GM18861 (cell line): Measurements from ENCODE around the gene WBP2.
"Not testable (repeated sequence)": the region's sequence is repeated elsewhere in the genome, so short reads cannot be mapped to it uniquely, and the experiment has no call there.

ENCODE experiments used
- ATAC-seq: cut with Tn5 transposase; IDR thresholded peaks from one replicate; pipeline ENCODE4 v1.9.1; 2021; ENCODE audit not compliant: unreplicated experiment

The WBP2 gene

DNA sequence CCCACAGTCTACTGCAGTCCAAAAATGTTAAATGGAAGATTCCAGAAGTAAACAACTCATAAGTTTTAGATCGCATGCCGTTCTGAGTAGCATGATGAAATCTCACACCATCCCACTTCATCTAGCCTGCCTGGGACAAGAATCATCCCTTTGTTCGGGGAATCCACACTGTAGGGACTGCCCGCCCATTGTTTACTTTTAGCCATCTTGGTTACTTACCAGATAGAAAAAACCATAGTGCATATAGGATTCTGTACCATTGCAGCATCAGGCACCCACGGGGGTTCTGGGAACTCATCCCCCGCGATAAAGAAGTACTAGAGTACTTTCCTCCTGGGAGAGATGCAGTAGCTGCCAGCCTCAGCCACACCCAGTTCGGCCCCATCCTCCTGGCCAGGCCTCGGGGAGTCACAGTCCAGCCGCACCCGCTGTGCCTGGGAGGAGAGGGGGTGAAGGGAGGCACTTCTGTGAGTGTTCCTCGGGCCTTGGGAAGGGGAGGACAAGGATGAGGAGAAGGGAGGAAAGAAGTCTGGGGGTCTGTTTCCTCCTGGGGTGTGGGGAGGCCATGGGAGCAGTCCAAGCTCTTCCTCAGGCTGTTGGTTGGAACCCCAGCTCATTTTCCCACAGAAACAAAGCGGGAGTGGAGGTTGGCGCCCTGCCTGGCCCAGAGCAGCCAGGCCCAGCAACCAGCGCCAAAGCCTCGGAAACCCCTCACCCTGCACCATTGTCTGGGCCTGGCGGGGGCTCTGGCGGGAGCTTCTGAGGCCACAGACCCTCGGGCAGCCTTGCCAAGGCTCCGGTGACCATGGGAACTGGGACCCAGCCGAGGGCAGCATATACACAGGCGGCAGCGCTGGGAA is 14.4 kb upstream of the WBP2 start:
- ATAC-seq, result no peak

DNA sequence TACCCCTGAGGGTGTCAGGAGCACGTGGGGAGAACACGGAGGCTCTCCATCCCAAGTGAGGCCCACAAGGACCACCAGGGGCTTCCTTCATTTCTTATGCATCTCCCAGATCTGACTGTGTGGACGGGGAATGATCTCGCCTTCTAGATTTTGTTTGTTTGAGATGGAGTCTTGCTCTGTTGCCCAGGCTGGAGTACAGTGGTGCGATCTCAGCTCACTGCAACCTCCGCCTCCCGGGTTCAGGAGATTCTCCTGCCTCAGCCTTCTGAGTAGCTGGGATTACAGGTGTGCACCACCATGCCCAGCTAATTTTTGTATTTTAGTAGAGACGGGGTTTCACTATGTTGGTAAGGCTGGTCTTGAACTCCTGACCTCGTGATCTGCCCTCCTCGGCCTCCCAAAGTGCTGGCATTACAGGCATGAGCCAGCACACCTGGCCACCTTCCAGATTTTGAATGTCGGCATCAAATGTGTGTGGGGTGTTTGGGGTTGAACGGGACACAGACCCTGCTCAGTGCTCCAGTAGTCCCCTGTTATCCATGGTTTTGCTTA is 13.7 kb upstream of the WBP2 start:
- not testable (repeated sequence) for ATAC-seq

DNA sequence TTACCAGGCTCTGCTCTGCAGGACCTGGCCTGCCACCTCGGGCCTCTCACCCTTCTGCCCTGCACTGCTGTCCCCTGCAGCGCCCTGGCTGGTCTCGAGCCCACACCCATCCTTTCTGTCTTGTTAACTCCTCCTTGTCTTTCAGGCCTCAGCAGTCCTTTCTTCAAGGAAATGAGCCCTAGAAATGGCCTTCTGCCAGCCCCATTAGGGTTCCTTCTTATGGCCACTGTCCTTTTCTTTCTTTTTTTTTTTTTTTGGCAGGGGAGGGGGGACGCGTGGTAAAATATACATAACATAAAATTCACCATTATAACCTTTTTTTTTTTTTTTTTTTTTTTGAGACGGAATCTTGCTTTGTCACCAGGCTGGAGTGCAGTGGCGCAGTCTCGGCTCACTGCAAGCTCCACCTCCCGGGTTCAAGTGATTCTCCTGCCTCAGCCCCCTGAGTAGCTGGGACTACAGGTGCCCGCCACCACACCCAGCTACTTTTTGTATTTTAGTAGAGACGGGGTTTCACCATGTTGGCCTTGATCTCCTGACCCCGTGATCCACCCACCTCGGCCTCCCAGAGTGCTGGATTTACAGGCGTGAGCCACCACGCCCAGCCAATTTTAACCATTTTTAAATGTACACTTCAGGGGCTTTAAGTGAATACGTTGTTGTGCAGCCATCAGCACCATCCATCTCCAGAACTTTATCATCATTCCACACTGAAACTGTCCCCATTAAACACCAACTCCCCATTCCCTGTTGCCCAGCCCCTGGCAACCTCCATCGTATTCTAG is 10.5 kb upstream of the WBP2 start:
- ATAC-seq, result not testable (repeated sequence)

GRCh38 chr17:75864887-75865286 is 9.8 kb upstream of the WBP2 start:
- peak; percentile 2 for ATAC-seq

DNA sequence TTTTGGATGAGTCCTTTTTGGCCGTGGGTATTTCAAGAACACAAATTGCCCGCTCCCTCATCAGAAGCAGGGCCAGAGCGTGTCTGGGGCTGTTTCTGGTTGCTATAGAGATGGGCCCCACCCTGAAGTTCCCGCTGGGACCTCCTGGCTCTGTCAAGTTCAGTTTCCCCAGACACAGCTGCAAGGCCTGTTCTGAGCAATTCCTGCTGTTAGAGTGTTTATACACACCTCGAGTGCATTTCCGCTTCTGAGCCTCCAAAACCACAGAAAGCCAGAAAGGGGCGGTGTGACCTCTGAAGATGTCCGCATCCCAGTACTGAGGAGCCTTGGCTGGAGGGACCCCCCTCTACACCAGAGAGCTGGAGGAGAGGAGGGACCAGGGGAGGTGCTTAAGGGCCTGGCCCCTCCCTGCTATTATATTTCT is 9.3 kb upstream of the WBP2 start:
- peak; percentile 70 for ATAC-seq

DNA sequence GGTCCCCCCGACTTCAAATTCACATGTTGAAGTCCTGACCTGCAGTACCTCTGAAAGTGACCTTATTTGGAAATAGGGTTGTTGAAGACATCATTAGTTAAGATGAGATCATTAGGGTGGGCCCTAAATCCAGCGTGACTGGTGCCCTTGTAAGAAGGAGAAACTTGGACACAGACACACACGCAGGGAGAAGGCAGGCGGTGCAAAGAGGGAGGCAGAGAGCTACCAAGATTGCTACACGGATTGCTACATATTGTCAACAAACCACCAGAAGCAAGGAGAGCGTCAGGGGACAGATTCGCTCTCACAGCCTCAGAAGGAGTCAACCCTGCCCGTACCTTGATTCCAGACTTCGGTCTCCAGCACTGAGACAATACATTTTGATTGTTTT is 6.8 kb upstream of the WBP2 start:
- no peak for ATAC-seq

DNA sequence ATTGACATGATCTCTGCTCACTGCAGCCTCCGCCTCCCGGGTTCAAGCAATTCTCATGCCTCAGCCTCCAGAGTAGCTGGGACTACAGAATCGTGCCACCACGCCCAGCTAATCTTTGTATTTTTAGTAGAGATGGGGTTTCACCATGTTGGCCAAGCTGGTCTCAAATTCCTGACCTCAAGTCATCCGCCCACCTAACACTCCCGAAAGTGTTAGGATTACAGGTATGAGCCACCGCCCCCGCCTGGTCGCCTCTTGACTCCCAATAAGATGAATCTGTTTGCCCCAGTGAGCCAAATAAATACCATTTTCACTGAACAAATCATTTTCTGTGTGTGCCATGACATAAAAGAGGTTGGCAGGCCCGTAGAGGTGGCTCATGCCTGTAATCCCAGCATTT is 4.2 kb upstream of the WBP2 start:
- not testable (repeated sequence) for ATAC-seq

DNA sequence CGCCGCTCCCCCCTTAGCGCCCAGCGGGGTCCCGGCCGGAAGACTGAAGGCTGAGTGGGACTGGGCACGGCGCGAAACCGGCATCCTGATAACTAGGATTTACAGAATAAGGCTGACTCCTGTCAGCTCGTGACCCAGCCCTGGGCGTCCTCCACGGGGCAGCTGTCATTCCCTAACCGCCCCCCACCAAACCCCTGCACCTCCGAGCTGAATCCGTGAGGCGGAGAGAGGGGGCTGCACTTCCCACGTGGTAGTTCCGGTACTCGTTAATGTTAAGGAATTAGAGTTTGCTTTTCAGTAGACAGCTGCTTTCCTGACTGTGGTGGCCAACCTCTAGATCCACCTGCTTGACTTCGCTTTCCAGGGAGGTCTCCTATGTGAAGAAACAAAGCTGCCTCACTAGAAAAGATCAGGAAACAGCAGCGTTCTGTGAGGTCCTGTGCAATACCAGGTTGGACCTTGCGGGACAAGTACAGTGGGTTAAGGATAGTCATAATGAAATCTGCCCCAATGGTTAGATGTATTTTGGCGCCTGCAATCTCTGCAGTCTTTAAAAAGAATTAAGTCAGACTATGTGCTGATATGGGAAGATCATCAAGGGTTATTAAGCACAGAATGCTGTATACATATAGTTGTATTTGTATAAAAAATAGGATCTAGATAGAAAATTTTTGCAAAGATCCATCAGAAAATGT is 1.1 kb upstream of the WBP2 start:
- peak; percentile 19 for ATAC-seq

DNA sequence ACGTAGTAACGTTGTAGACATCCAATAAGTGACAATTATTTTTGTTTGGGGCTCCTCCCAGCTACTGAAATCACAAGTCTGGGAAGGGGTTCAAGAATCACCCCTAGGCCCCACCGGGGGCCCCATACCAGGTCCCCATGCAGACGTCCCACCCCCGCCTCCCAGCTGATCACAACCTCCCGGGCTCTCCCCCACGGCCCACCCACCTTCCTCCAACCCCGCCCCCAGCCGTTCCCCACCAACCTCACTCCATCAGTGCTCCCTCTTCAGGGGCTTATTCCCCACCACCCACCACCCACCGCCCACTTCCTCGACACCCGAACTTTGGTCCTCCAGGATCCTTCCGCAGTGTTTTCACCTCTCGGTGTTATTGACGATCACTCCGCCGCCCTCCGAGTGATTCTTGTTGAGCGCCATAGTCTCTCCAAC is 240 bp downstream of the WBP2 start:
- ATAC-seq, result no peak

GRCh38 chr17:75854101-75854748 is 910 bp downstream of the WBP2 start:
- no peak for ATAC-seq

- no peak for ATAC-seq
Observed at GRCh38 chr17:75853433-75853832, 1.7 kb downstream of the WBP2 start.

DNA sequence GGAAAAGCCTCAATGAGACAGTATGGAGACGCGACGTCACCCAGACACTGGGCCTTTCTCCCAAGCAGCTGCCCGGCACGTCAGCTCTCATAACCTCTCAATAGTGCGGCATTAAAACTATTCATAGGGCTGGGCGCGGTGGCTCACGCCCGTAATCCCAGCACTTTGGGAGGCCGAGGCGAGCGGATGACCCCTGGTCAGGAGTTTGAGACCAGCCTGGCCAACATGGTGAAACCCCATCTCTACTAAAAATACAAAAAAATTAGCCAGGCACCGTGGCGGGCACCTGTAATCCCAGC is 3.5 kb downstream of the WBP2 start:
- not testable (repeated sequence) for ATAC-seq

- no peak for ATAC-seq
Observed at GRCh38 chr17:75850928-75851692, 4.0 kb downstream of the WBP2 start.

GRCh38 chr17:75849724-75850123 is 5.4 kb downstream of the WBP2 start:
- ATAC-seq, result no peak

DNA sequence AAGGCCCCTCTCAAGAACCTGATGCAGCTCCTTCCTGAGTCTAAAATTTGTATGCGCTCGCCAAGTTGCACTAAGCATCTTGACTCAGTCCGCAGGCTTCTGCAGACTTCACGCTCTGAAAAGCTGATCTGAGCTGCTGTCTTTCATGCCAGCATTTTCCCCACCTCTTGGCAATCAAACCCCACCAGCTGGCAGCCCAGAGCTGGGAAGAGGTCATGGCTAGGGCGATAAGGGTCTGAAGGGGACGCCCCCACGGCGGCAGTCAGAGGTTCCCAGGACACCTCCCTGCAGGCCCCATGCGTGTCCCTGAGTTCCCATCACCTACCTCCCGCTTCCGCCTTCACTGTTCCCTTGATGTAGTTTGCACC is 5.9 kb downstream of the WBP2 start:
- ATAC-seq, result no peak

- ATAC-seq, result no peak
Observed at GRCh38 chr17:75848523-75849278, 6.4 kb downstream of the WBP2 start.

GRCh38 chr17:75847614-75848522 is 7.3 kb downstream of the WBP2 start:
- ATAC-seq, result no peak
